ENCODE data around the gene PRDM16.

Gene PRDM16

DNA sequence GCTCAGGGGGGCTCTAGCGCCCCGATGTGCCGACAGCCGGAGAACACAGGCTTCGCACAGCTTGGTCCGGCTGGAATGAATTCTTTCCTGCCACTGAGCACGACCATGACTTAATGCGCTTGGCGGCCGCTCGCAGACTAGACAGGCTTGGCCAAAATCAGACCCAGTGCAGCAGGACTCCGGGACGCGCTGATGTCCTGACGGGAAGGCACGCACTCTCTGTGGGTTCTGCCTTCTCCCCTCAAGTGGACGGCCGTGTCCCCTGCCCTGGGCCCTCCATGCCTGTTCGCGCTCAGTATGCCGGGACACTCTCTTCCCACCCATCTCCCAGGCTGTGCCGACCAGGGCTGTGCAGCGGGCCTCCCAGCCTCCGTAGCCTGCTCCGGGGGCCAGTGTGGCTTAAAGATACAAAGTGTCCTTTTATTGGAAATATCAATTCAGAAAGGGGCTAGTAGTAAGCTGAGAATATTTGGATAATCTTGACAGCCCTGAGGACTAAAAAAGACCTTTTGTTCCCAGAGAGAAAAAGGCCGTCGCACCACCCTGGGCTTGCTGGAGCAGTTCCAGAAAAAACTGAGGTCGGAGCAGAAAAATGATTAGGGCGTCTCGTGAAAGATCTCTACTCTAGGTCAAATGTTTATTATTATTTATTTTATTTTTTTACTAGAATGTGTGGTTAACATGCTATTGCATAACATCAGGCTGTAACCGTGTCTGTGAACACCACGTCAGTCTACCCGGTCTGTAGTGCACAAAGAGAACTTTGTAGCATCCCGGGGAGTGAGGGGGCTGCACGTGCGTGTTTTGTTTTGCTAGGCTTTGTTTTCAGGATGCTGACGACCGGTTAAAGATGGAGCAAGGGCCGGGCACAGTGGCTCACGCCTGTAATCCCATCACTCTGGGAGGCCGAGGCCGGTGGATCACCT lies 297.4 kb downstream of the PRDM16 start:
- Histone ChIP-seq H3K36me3 (ENCODE audit: control insufficient read depth in 2 of 2, insufficient read depth in 2 of 2, low read length in 2 of 2) (no peaks in the 10 kb centered on the region), H3K4me1 (ENCODE audit: control insufficient read depth in 2 of 2, insufficient read depth in 2 of 2, low read length in 2 of 2) (peaks cover 0 to 7% of the 10 kb centered on the region in 2 donors), H3K9ac (ENCODE audit: low read depth in 1 of 2, low read length in 2 of 2) (no peak overlapping the region), H3K4me3 (ENCODE audit: low read length in 2 of 2) (no peak overlapping the region), H3K9me3 (ENCODE audit: control insufficient read depth in 2 of 2, low read length in 2 of 2) (no peaks in the 10 kb centered on the region), H3K27me3 (ENCODE audit: control insufficient read depth in 2 of 2, insufficient read depth in 2 of 2, low read length in 2 of 2) (no peaks in the 10 kb centered on the region), H3K27ac (ENCODE audit: low read depth in 2 of 2, low read length in 2 of 2) (no peak overlapping the region)

DNA sequence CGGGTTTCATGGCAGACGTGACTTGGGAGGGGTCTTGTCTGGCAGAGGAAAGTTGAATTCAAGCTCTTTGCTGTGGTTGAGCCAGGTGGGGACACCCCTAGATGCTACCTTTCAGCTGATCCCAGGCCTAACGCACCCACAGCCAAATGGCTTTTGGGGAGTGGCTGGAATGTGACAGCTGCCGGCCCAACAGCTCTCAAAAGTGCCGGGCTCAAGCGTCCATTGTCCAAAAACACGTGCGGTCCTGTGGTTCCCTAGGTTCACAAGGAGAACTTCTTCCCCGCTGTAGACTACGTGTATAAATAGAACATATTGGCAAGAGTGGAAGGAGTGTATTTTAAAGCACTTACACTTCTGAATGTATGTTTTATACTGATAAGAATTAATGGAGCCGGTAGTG lies 298.4 kb downstream of the PRDM16 start:
- H3K4me1 ChIP-seq (ENCODE audit: control insufficient read depth in 2 of 2, insufficient read depth in 2 of 2, low read length in 2 of 2) = peaks cover 0 to 7% of the 10 kb centered on the region in 2 donors
- no peak overlapping the region for H3K4me3 ChIP-seq (ENCODE audit: low read length in 2 of 2)
- H3K27me3 ChIP-seq (ENCODE audit: control insufficient read depth in 2 of 2, insufficient read depth in 2 of 2, low read length in 2 of 2) = no peaks in the 10 kb centered on the region
- H3K27ac ChIP-seq (ENCODE audit: low read depth in 2 of 2, low read length in 2 of 2) = no peak overlapping the region
- no peak overlapping the region for H3K9ac ChIP-seq (ENCODE audit: low read depth in 1 of 2, low read length in 2 of 2)
- no peaks in the 10 kb centered on the region for H3K9me3 ChIP-seq (ENCODE audit: control insufficient read depth in 2 of 2, low read length in 2 of 2)
- no peaks in the 10 kb centered on the region for H3K36me3 ChIP-seq (ENCODE audit: control insufficient read depth in 2 of 2, insufficient read depth in 2 of 2, low read length in 2 of 2)

DNA sequence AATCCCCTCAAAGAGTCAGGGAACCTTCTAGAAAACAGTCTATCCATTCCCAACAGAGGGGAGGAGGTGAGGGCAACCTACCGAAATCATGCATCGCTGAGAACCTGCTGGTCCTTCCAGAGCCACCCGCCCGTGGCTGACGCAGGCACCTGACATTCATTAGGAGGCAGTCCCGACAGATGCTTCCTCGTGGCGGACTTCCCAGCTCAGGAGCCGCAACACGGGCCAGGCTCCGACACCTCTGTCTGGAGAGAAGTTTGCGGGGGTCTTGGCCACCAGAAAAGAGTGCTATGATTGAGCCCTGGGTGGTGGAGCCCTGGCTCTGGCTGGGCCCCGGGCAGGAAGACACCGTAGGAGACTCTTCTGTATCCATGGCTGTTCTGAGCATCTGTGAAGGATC lies 299.1 kb downstream of the PRDM16 start:
- H3K4me3 ChIP-seq (ENCODE audit: low read length in 2 of 2) = no peak overlapping the region
- no peaks in the 10 kb centered on the region for H3K36me3 ChIP-seq (ENCODE audit: control insufficient read depth in 2 of 2, insufficient read depth in 2 of 2, low read length in 2 of 2)
- H3K9me3 ChIP-seq (ENCODE audit: control insufficient read depth in 2 of 2, low read length in 2 of 2) = no peaks in the 10 kb centered on the region
- no peak overlapping the region for H3K9ac ChIP-seq (ENCODE audit: low read depth in 1 of 2, low read length in 2 of 2)
- H3K27ac ChIP-seq (ENCODE audit: low read depth in 2 of 2, low read length in 2 of 2) = no peak overlapping the region
- peaks cover 0 to 7% of the 10 kb centered on the region in 2 donors for H3K4me1 ChIP-seq (ENCODE audit: control insufficient read depth in 2 of 2, insufficient read depth in 2 of 2, low read length in 2 of 2)
- H3K27me3 ChIP-seq (ENCODE audit: control insufficient read depth in 2 of 2, insufficient read depth in 2 of 2, low read length in 2 of 2) = no peaks in the 10 kb centered on the region

DNA sequence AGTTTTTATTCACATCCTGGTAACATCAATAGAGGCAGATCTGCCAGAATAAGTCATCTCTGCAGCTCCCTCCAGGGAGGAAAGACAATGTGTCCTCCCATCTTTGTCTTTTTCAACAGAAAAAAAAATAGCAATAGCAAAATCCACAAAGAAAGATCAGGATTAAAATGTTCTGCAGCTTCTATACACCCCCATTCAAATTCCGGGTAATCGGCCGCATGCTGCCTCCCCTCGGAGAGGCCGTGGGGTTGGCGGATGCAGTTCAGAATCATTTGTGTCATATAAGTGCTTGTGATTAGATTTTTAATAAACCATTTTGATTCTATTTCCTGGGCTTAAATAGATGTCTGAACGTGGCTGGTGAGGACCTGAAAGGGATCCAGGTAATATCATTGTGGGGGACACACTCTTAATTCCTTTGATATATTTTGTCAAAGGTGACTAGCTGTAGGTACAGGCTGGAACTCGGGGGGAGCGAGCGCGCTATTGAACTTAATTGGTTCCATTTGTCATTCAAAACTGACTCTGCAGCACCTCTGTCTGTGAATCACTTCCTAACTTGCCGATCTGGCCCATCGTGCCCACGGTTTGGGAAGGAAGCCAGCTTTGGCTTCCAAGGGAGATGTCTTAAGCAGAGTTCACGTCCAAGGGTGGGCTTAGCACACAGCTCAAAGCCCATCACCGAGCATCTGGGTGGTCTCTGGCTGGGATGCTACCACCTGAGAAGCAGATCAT lies 299.9 kb downstream of the PRDM16 start:
- Histone ChIP-seq H3K4me1 (ENCODE audit: control insufficient read depth in 2 of 2, insufficient read depth in 2 of 2, low read length in 2 of 2) (peaks cover 0 to 7% of the 10 kb centered on the region in 2 donors), H3K27ac (ENCODE audit: low read depth in 2 of 2, low read length in 2 of 2) (peak overlapping the region in 1 of 2 donors; percentile 6), H3K27me3 (ENCODE audit: control insufficient read depth in 2 of 2, insufficient read depth in 2 of 2, low read length in 2 of 2) (no peaks in the 10 kb centered on the region), H3K36me3 (ENCODE audit: control insufficient read depth in 2 of 2, insufficient read depth in 2 of 2, low read length in 2 of 2) (no peaks in the 10 kb centered on the region), H3K9ac (ENCODE audit: low read depth in 1 of 2, low read length in 2 of 2) (no peak overlapping the region), H3K4me3 (ENCODE audit: low read length in 2 of 2) (no peak overlapping the region), H3K9me3 (ENCODE audit: control insufficient read depth in 2 of 2, low read length in 2 of 2) (no peaks in the 10 kb centered on the region)

DNA sequence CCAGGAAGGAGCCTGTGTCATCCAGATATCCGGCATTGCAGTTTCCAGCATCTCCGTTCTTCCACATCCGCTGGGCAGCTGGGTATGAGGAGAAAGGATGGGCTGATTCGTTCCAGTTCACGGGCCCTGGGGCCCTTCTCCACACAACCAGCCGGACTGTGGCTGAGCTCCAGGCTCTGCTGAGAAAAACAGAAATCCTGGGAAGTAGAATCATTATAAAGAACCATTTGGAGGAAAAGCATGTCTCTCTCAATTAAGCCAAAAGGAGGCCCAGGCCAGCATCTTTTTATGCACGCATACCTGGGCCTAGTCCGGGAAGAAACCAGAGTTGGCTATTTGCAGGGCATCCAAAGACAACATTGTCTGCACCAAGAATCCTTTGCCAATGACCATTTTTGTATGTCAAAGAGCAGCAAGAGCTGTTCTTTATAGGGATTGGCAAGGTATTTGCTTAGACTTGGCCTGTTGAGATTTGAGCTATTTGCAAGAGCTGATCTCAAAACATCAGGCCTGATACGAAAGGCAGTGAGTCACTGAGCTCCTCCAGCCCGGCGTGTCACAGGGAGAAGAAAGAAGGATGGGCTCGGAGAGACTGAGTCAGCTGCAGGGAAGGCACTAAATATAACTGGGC lies 300.6 kb downstream of the PRDM16 start:
- no peaks in the 10 kb centered on the region for H3K36me3 ChIP-seq (ENCODE audit: control insufficient read depth in 2 of 2, insufficient read depth in 2 of 2, low read length in 2 of 2)
- H3K4me1 ChIP-seq (ENCODE audit: control insufficient read depth in 2 of 2, insufficient read depth in 2 of 2, low read length in 2 of 2) = peaks cover 0 to 7% of the 10 kb centered on the region in 2 donors
- H3K27ac ChIP-seq (ENCODE audit: low read depth in 2 of 2, low read length in 2 of 2) = peak overlapping the region in 1 of 2 donors; percentile 6
- no peak overlapping the region for H3K4me3 ChIP-seq (ENCODE audit: low read length in 2 of 2)
- H3K27me3 ChIP-seq (ENCODE audit: control insufficient read depth in 2 of 2, insufficient read depth in 2 of 2, low read length in 2 of 2) = no peaks in the 10 kb centered on the region
- no peak overlapping the region for H3K9ac ChIP-seq (ENCODE audit: low read depth in 1 of 2, low read length in 2 of 2)
- H3K9me3 ChIP-seq (ENCODE audit: control insufficient read depth in 2 of 2, low read length in 2 of 2) = no peaks in the 10 kb centered on the region

DNA sequence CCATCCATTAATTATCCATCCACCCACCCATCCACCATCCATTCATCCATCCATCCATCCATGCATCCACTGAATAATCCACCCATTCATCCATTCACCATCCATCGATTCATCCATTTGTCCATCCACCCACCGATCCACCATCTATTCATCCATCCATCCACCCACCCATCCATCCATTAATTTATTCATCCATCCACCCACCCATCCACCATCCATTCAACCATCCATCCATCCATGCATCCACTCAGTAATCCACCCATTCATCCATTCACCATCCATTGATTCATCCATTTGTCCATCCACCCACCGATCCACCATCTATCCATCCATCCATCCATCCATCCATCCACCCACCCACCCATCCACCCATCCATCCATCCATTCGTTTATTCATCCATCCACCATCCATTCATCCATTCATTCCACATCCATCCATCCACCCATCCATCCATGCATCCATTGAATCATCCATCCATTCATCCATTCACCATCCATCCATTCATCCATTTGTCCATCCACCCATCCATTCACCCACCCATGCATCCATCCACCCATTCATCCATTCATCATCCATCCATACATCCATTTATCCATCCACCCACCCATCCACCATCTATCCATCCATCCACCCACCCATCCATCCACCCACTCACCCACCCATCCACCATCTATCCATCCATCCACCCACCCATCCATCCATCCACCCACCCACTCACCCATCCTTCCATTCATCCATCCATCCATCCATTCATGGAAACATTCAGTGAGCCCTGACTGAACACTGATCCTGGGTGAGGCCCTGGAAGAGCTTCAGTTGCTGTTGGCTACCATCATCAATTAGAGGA lies 302.1 kb downstream of the PRDM16 start:
- H3K4me1 ChIP-seq (ENCODE audit: control insufficient read depth in 2 of 2, insufficient read depth in 2 of 2, low read length in 2 of 2) = peaks cover 0 to 2% of the 10 kb centered on the region in 2 donors
- H3K27ac ChIP-seq (ENCODE audit: low read depth in 2 of 2, low read length in 2 of 2) = no peak overlapping the region
- no peaks in the 10 kb centered on the region for H3K9me3 ChIP-seq (ENCODE audit: control insufficient read depth in 2 of 2, low read length in 2 of 2)
- H3K36me3 ChIP-seq (ENCODE audit: control insufficient read depth in 2 of 2, insufficient read depth in 2 of 2, low read length in 2 of 2) = no peaks in the 10 kb centered on the region
- H3K9ac ChIP-seq (ENCODE audit: low read depth in 1 of 2, low read length in 2 of 2) = no peak overlapping the region
- no peak overlapping the region for H3K4me3 ChIP-seq (ENCODE audit: low read length in 2 of 2)
- no peaks in the 10 kb centered on the region for H3K27me3 ChIP-seq (ENCODE audit: control insufficient read depth in 2 of 2, insufficient read depth in 2 of 2, low read length in 2 of 2)

DNA sequence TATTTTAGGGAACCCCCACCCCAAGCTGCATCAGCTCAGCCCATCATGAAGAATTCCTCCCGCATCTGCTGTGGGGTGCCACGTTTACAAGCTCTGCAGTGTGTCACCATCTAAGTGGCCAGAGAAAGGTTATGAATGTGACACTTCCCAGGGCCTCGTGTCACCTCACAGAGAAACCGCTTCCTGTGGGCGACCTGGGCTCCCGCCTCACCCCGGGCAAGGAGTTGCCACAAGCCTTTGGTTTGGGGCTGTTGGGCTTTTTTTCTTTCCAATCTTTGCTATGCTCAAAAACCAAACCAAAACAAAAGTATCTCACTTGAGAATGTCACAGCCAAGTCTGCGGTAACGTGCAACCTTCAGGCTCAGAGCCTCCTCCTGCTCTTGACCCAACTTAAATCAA lies 303.3 kb downstream of the PRDM16 start:
- no peaks in the 10 kb centered on the region for H3K36me3 ChIP-seq (ENCODE audit: control insufficient read depth in 2 of 2, insufficient read depth in 2 of 2, low read length in 2 of 2)
- H3K9me3 ChIP-seq (ENCODE audit: control insufficient read depth in 2 of 2, low read length in 2 of 2) = no peaks in the 10 kb centered on the region
- H3K27me3 ChIP-seq (ENCODE audit: control insufficient read depth in 2 of 2, insufficient read depth in 2 of 2, low read length in 2 of 2) = no peaks in the 10 kb centered on the region
- no peak overlapping the region for H3K9ac ChIP-seq (ENCODE audit: low read depth in 1 of 2, low read length in 2 of 2)
- H3K27ac ChIP-seq (ENCODE audit: low read depth in 2 of 2, low read length in 2 of 2) = no peak overlapping the region
- peaks cover 0 to 2% of the 10 kb centered on the region in 2 donors for H3K4me1 ChIP-seq (ENCODE audit: control insufficient read depth in 2 of 2, insufficient read depth in 2 of 2, low read length in 2 of 2)
- H3K4me3 ChIP-seq (ENCODE audit: low read length in 2 of 2) = no peak overlapping the region

DNA sequence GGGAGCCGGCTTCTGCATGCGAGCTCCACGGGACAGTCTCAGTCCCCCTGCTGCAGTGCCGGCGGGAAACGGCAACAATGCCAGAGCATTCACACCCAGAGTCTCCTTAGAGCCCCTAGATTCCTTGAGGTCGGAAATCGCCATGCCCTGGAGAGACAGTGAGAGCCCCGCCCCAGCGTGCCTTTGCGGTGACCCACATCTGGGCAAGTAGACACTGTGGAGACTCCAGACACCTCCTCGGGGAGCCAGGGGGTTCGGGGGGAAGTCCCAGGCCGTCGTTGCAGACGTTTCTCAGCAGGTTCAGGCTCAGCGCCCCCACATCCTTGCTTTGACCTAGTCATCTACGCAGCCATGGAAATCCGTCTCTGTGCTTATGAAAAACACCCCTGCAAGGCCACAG lies 304.2 kb downstream of the PRDM16 start:
- peaks cover 0 to 2% of the 10 kb centered on the region in 2 donors for H3K4me1 ChIP-seq (ENCODE audit: control insufficient read depth in 2 of 2, insufficient read depth in 2 of 2, low read length in 2 of 2)
- no peaks in the 10 kb centered on the region for H3K9me3 ChIP-seq (ENCODE audit: control insufficient read depth in 2 of 2, low read length in 2 of 2)
- H3K27me3 ChIP-seq (ENCODE audit: control insufficient read depth in 2 of 2, insufficient read depth in 2 of 2, low read length in 2 of 2) = no peaks in the 10 kb centered on the region
- no peak overlapping the region for H3K4me3 ChIP-seq (ENCODE audit: low read length in 2 of 2)
- H3K36me3 ChIP-seq (ENCODE audit: control insufficient read depth in 2 of 2, insufficient read depth in 2 of 2, low read length in 2 of 2) = no peaks in the 10 kb centered on the region
- no peak overlapping the region for H3K9ac ChIP-seq (ENCODE audit: low read depth in 1 of 2, low read length in 2 of 2)
- H3K27ac ChIP-seq (ENCODE audit: low read depth in 2 of 2, low read length in 2 of 2) = no peak overlapping the region

DNA sequence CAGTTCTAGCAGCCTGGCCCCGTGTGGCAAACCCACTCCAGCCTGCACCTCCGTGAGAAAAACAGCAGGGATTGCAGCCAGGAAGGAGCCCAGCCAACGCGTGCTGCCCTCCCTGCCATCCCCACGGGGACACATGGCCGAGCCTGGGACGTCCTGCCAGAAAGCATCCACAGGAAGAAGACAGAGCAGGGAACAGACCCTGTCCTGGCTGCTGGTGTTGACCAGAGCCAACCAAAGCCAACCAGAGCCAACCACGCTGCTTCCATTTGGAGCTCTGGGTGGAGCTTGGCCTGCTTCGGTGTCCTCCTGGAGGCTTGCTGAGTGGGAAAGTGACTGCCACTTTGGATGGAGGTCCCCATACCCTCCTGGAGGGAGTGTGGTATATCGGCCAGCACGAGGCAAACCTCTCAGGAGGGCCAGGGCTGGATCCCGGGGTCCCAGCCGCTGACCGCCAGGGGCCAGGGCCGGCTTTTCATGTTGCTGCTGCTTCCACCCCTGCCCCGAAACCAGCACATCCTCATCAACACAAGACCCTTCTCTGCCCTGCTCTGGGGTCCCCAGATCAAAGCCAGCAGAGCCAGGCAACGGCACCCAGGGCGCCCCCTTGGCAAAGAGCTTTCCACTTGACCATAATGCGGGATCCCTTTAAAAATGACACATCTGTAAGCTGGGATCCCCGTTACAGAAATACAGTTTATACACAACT lies 304.9 kb downstream of the PRDM16 start:
- Histone ChIP-seq H3K27ac (ENCODE audit: low read depth in 2 of 2, low read length in 2 of 2) (no peak overlapping the region), H3K36me3 (ENCODE audit: control insufficient read depth in 2 of 2, insufficient read depth in 2 of 2, low read length in 2 of 2) (no peaks in the 10 kb centered on the region), H3K4me3 (ENCODE audit: low read length in 2 of 2) (no peak overlapping the region), H3K4me1 (ENCODE audit: control insufficient read depth in 2 of 2, insufficient read depth in 2 of 2, low read length in 2 of 2) (peaks cover 0 to 2% of the 10 kb centered on the region in 2 donors), H3K9me3 (ENCODE audit: control insufficient read depth in 2 of 2, low read length in 2 of 2) (no peaks in the 10 kb centered on the region), H3K9ac (ENCODE audit: low read depth in 1 of 2, low read length in 2 of 2) (no peak overlapping the region), H3K27me3 (ENCODE audit: control insufficient read depth in 2 of 2, insufficient read depth in 2 of 2, low read length in 2 of 2) (no peaks in the 10 kb centered on the region)

All from mucosa of rectum (tissue), 2 donors.